Lung (tissue), 12 donors: ENCODE results near the gene SAMD15. TPM values are rescaled to one million over a fixed set of nuclear protein-coding genes. Genes with fewer than 3 reads are reported as not detected.

Experiments
- ATAC-seq: fragments of 200-7000 bp; cut with Tn5 transposase; one replicate; pipeline ENCODE4 v1.9.1; 2020; ENCODE audit warnings: moderate number of reproducible peaks; ENCODE audit not compliant: insufficient read depth, low FRiP score
- DNase-seq, 3 donors: peaks; one replicate each; pipeline ENCODE4 v3.0.0-alpha.2; 2013 to 2017
- H3K27ac ChIP-seq, 2 donors: one replicate each; pipeline ENCODE4 v1.5.1; 2013; ENCODE audit warnings: mild to moderate bottlenecking in 2 of 2, moderate library complexity in 2 of 2, control low read depth in 1 of 2, inconsistent platforms in 1 of 2, low read depth in 1 of 2, low read length in 1 of 2
- H3K27me3 ChIP-seq, 3 donors: one replicate each; pipeline ENCODE4 v1.5.1; 2013; ENCODE audit warnings: low read length in 2 of 3; ENCODE audit not compliant: control insufficient read depth in 3 of 3, insufficient read depth in 3 of 3
- H3K36me3 ChIP-seq, 4 donors: one replicate each; pipeline ENCODE4 v1.5.1; 2013; ENCODE audit warnings: low read length in 4 of 4, mild to moderate bottlenecking in 1 of 4, moderate library complexity in 1 of 4; ENCODE audit not compliant: control insufficient read depth in 4 of 4, insufficient read depth in 4 of 4
- H3K4me1 ChIP-seq, 5 donors: one replicate each; pipeline ENCODE4 v1.5.1; 2013; ENCODE audit warnings: low read length in 5 of 5, mild to moderate bottlenecking in 2 of 5, moderate library complexity in 1 of 5; ENCODE audit not compliant: control insufficient read depth in 5 of 5, insufficient read depth in 5 of 5
- H3K4me3 ChIP-seq: one replicate; pipeline ENCODE4 v1.5.1; 2013; ENCODE audit warnings: mild to moderate bottlenecking, control low read depth, moderate library complexity
- H3K9ac ChIP-seq, 2 donors: one replicate each; pipeline ENCODE4 v1.5.1; 2013; ENCODE audit warnings: low read length in 2 of 2, control low read depth in 1 of 2; ENCODE audit not compliant: insufficient read depth in 1 of 2
- H3K9me3 ChIP-seq, 4 donors: one replicate each; pipeline ENCODE4 v1.5.1; 2013; ENCODE audit warnings: low read length in 3 of 4, mild to moderate bottlenecking in 1 of 4, moderate library complexity in 1 of 4; ENCODE audit not compliant: control insufficient read depth in 4 of 4, insufficient read depth in 3 of 4
- CTCF ChIP-seq: IDR thresholded peaks from 2 replicates; pipeline ENCODE4 v1.5.1; 2012; ENCODE audit warnings: mild to moderate bottlenecking; ENCODE audit errors: control extremely low read depth, extremely low read depth
- WGBS, 2 donors: extraction: QIAGEN DNeasy Blood & Tissue Kit; methylation state at CpG; one replicate each; pipeline ENCODE4 v1.1.7; 2013; 5-methylcytosine and 5-hydroxymethylcytosine counted together
- polyA plus RNA-seq, 2 donors: library from polyadenylated mRNA; stranded (reverse); fragments of 200-250 nt; gene quantifications; one replicate each; pipeline ENCODE4 v1.2.1, GENCODE V29; 2013
- total RNA-seq, 2 donors: library from RNA; depleted of rRNA in 1 of 2; stranded (reverse); fragments of >200 nt in 1 of 2; gene quantifications; one replicate each; pipeline ENCODE4 v1.2.1, GENCODE V29; 2014 to 2021
- donor health status: control.
- donor health status: control.
- donor health status: Bipolar disorder and iron deficiency.
- donor health status: healthy.
- donor health status: DM: yes; HTN: yes; CAD: no.

The SAMD15 gene
- total and polyA plus RNA-seq, 4 donors = 0.71 to 12.5 (median 3.6) TPM

DNA sequence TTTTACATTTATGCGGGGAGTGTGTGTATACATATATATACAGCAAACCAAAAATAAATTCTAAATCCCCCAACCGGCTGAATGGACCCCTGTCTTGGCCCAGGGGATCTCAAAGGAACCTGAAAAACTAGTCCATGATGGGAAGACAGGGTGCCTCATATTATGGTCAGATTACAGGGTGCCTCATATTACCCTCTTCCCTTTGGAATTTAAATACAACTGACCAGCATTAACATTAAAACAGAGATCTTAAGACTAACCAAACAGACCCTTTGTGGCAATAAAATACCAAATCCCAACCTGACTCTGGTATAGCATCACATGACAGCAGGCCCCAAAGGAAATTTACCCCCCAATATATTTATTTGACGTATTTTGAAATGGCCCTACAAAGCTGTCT lies 39.3 kb upstream of the SAMD15 start:
- Histone ChIP-seq H3K4me1 (no peaks in the 10 kb centered on the region), H3K9ac (no peak overlapping the region), H3K27me3 (no peaks in the 10 kb centered on the region), H3K4me3 (no peak overlapping the region), H3K9me3 (no peaks in the 10 kb centered on the region), H3K36me3 (peaks cover 2 to 16% (median 9%) of the 10 kb centered on the region in 4 donors), H3K27ac (no peak overlapping the region)
- TF ChIP-seq CTCF = no peak
- 93 to 96% methylated on average over 3 of the region's 3 CpGs for WGBS, 2 donors
- no peak for DNase-seq
- no peak for ATAC-seq

GRCh38 chr14:77338302-77338701 lies 38.9 kb upstream of the SAMD15 start:
- 91 to 92% methylated on average over 2 of the region's 2 CpGs for WGBS, 2 donors
- ATAC-seq (no peak), DNase-seq (no peak)
- Histone ChIP-seq H3K9me3 (no peaks in the 10 kb centered on the region), H3K9ac (no peak overlapping the region), H3K4me3 (no peak overlapping the region), H3K27ac (no peak overlapping the region), H3K27me3 (no peaks in the 10 kb centered on the region), H3K36me3 (peaks cover 3 to 18% (median 11%) of the 10 kb centered on the region in 4 donors), H3K4me1 (no peaks in the 10 kb centered on the region)
- no peak for TF ChIP-seq CTCF

- no peak for TF ChIP-seq CTCF
- H3K27me3 ChIP-seq = no peaks in the 10 kb centered on the region
- WGBS, 2 donors = 96 to 97% methylated on average over 1 of the region's 1 CpG
- peaks cover 6 to 18% (median 13%) of the 10 kb centered on the region in 4 donors for H3K36me3 ChIP-seq
- no peaks in the 10 kb centered on the region for H3K9me3 ChIP-seq
- ATAC-seq (no peak), DNase-seq (no peak)
- no peak overlapping the region for H3K4me3 ChIP-seq
- H3K27ac ChIP-seq = no peak overlapping the region
- no peak overlapping the region for H3K9ac ChIP-seq
- no peaks in the 10 kb centered on the region for H3K4me1 ChIP-seq
These were observed 37.8 kb upstream of the SAMD15 start for GRCh38 chr14:77339407-77339806.

- no peaks in the 10 kb centered on the region for H3K4me1 ChIP-seq
- H3K27ac ChIP-seq = no peak overlapping the region
- TF ChIP-seq CTCF = no peak
- no peak overlapping the region for H3K9ac ChIP-seq
- H3K9me3 ChIP-seq = no peaks in the 10 kb centered on the region
- 85 to 94% methylated on average over 4 of the region's 4 CpGs for WGBS, 2 donors
- peaks cover 6 to 18% (median 14%) of the 10 kb centered on the region in 4 donors for H3K36me3 ChIP-seq
- no peak for ATAC-seq
- no peak overlapping the region for H3K4me3 ChIP-seq
- no peak for DNase-seq
- H3K27me3 ChIP-seq = no peaks in the 10 kb centered on the region
These were observed 36.8 kb upstream of the SAMD15 start for GRCh38 chr14:77340389-77340788.
